Measurements from ENCODE around the gene CHD2. TPM values are rescaled to one million over a fixed set of nuclear protein-coding genes. Genes with fewer than 3 reads are reported as not detected.
A peak's percentile ranks its signal among the peaks of the same experiment; 100 is the strongest.

Gene CHD2
- total RNA-seq, 6 donors from 2014 or later: 102 to 500 (median 155) TPM

GRCh38 chr15:93070132-93070531 lies 170.0 kb downstream of the CHD2 start:
- no peaks in the 10 kb centered on the region for H3K36me3 ChIP-seq
- H3K27ac ChIP-seq: no peak overlapping the region
- H3K4me3 ChIP-seq: no peak overlapping the region
- ATAC-seq (ENCODE audit: low FRiP score in 2 of 2) (no peak), DNase-seq (no peak)
- no peaks in the 10 kb centered on the region for H3K9me3 ChIP-seq
- TF ChIP-seq, protein P1, sequence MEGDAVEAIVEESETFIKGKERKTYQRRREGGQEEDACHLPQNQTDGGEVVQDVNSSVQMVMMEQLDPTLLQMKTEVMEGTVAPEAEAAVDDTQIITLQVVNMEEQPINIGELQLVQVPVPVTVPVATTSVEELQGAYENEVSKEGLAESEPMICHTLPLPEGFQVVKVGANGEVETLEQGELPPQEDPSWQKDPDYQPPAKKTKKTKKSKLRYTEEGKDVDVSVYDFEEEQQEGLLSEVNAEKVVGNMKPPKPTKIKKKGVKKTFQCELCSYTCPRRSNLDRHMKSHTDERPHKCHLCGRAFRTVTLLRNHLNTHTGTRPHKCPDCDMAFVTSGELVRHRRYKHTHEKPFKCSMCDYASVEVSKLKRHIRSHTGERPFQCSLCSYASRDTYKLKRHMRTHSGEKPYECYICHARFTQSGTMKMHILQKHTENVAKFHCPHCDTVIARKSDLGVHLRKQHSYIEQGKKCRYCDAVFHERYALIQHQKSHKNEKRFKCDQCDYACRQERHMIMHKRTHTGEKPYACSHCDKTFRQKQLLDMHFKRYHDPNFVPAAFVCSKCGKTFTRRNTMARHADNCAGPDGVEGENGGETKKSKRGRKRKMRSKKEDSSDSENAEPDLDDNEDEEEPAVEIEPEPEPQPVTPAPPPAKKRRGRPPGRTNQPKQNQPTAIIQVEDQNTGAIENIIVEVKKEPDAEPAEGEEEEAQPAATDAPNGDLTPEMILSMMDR (IDR thresholded peaks at IDR 0.05): no peak
- TF ChIP-seq POLR2AphosphoS5 (IDR thresholded peaks at IDR 0.05): no peak
- no peak for TF ChIP-seq EP300 (IDR thresholded peaks at IDR 0.05)
- no peak for TF ChIP-seq POLR2A (IDR thresholded peaks at IDR 0.05)
- H3K4me1 ChIP-seq: peaks cover 10 to 26% (median 15%) of the 10 kb centered on the region in 4 donors
- 78 to 83% methylated on average over 10 of the region's 10 CpGs for WGBS, 2 donors
- peaks cover 0 to 15% (median 3%) of the 10 kb centered on the region in 4 donors for H3K27me3 ChIP-seq

- Histone ChIP-seq H3K27ac (no peak overlapping the region), H3K4me3 (peak overlapping the region in 2 of 4 donors; percentile 57 to 62), H3K4me1 (peaks cover 10 to 26% (median 15%) of the 10 kb centered on the region in 4 donors), H3K9me3 (no peaks in the 10 kb centered on the region), H3K27me3 (peaks cover 0 to 15% (median 3%) of the 10 kb centered on the region in 4 donors), H3K36me3 (no peaks in the 10 kb centered on the region)
- no peak for ATAC-seq (ENCODE audit: low FRiP score in 2 of 2)
- DNase-seq: no peak
- TF ChIP-seq EP300 (IDR thresholded peaks at IDR 0.05) (no peak), POLR2AphosphoS5 (IDR thresholded peaks at IDR 0.05) (no peak), POLR2A (IDR thresholded peaks at IDR 0.05) (no peak)
- TF ChIP-seq, protein P1 (IDR thresholded peaks at IDR 0.05): no peak
- WGBS, 2 donors: 71 to 72% methylated on average over 10 of the region's 10 CpGs
These were observed 170.6 kb downstream of the CHD2 start for GRCh38 chr15:93070551-93071296.

DNA sequence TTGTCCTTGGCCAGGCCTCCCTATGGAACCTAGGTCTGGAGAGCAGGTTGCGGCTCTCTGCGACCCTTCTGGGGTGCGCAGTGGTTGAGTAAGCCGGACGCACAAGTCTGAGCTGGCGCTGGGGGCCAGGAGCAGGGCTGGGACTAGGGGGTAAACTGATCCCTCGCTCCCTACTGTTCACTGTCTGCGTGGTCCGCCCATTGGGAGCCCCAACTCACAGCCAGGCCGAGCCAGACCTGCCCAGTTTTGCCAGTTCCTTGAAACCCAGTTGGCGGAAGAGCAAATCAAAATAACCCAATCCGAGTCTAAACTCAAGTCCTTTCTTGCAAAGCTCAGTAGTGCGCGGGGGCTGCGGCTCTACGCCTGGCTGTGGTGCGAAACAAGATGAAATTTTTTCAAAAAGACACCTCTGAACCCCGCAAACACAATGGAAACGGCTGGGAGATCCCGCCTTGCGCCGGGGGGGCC lies 171.4 kb downstream of the CHD2 start:
- DNase-seq: peak in 1 of 2 donors; percentile 67
- Histone ChIP-seq H3K4me1 (peaks cover 10 to 26% (median 15%) of the 10 kb centered on the region in 4 donors), H3K4me3 (peak overlapping the region in 3 of 4 donors; percentile 52 to 62 (median 57)), H3K9me3 (no peaks in the 10 kb centered on the region), H3K27ac (peak overlapping the region in 2 of 4 donors; percentile 5 to 73), H3K36me3 (no peaks in the 10 kb centered on the region), H3K27me3 (peaks cover 0 to 15% (median 3%) of the 10 kb centered on the region in 4 donors)
- no peak for TF ChIP-seq POLR2A (IDR thresholded peaks at IDR 0.05)
- no peak for TF ChIP-seq EP300 (IDR thresholded peaks at IDR 0.05)
- TF ChIP-seq POLR2AphosphoS5 (IDR thresholded peaks at IDR 0.05): no peak
- TF ChIP-seq, protein P1 (IDR thresholded peaks at IDR 0.05): no peak
- WGBS, 2 donors: 20 to 27% methylated on average over 12 to 19 of the region's 22 CpGs
- no peak for ATAC-seq (ENCODE audit: low FRiP score in 2 of 2)

DNA sequence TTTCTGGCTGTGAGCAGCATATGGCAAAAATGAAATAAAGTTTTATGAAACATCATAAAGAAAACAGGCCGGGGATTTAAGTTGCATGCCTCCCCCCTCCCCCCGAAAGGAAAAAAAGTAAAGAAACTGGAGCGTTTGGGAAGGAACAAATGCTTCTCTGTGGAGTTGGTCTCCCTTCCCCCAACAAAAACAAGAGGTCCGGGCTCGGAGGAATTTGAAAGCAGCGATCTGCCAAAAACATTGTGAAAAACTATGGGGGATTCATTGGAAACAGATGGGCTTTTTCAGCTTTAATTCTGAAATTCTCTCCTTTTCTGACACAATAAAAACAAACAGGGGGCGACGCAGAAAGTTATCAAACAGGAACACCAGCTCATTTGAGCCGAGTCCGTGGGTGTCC lies 171.9 kb downstream of the CHD2 start:
- no peak for DNase-seq
- no peaks in the 10 kb centered on the region for H3K36me3 ChIP-seq
- ATAC-seq (ENCODE audit: low FRiP score in 2 of 2): no peak
- H3K4me1 ChIP-seq: peaks cover 10 to 26% (median 15%) of the 10 kb centered on the region in 4 donors
- 2% methylated on average over 10 of the region's 10 CpGs for WGBS, 2 donors
- no peaks in the 10 kb centered on the region for H3K9me3 ChIP-seq
- TF ChIP-seq, protein P1 (IDR thresholded peaks at IDR 0.05): no peak
- TF ChIP-seq POLR2A (IDR thresholded peaks at IDR 0.05) (no peak), EP300 (IDR thresholded peaks at IDR 0.05) (no peak), POLR2AphosphoS5 (IDR thresholded peaks at IDR 0.05) (no peak)
- H3K27me3 ChIP-seq: peaks cover 0 to 15% (median 3%) of the 10 kb centered on the region in 4 donors
- peak overlapping the region; percentile 30 to 62 (median 54) for H3K4me3 ChIP-seq
- H3K27ac ChIP-seq: peak overlapping the region in 2 of 4 donors; percentile 71 to 73

All from upper lobe of left lung (tissue), 6 donors.